Stimulated activated CD8-positive, alpha-beta memory T cell treated with anti-CD3 and anti-CD28 coated beads, Interleukin-4, amount 100 ng/mL, for 48 hours (primary cell): ENCODE data around the gene TCTN2.

Experiments
- DNase-seq: peaks from one replicate; pipeline ENCODE4 v3.0.0-alpha.2; 2020

The TCTN2 gene

GRCh38 chr12:123690191-123690840 lies 19.4 kb downstream of the TCTN2 start:
- DNase-seq = no peak

DNA sequence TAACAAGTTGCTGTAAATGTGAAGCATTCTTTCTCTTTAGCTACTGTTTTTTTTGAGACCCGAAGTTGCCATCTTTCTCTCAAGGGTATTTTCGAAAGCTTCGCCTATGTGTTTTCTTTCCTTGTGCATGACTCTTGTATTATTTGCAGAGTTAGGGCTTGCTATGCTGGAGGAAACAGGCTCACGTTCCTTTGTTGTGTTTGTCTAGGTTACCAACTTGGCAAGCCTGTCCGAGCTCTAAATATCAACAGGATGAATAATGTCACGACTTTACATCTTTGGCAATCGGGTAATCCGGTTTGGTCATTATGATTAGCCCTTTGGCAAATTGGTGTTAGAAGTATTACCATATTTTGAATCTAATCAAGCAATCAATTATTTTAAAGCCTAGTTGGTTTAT lies 25.3 kb downstream of the TCTN2 start:
- no peak for DNase-seq

DNA sequence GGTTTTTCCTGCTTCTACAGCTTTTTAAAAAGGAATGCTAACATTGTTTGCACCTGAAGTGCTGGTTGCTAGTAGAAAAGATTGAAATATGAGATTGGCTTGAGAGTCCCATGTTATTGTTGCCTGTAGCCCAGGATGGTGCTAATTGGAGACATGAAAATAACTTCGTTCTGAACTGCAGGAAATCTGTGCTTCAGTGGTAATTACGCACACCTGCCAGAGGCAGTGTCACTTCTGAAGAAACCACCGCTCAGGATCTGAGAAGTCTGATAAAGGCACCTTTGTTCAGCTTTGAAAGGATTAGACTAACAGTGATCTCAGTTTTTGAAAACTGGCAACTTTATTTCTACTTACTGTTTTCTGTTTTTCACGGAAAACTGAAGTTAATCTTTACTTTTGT lies 25.7 kb downstream of the TCTN2 start:
- DNase-seq = no peak

DNA sequence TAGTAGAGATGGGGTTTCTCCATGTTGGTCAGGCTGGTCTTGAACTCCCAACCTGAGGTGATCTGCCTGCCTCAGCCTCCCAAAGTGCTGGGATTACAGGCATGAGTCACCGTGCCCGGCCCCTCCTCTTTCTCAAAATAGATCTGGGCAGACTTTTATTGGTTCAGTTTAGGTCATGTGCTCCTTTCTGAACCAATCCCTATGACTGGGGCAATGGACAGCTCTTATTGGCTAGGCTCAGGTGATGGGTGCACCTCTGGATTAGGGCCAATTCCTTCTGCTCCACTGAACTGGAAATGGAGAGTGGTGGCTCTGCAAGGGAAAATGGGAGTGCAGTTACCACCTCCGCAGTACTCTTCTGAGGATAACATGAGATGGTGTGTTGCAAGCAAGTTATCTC lies 35.0 kb downstream of the TCTN2 start:
- no peak for DNase-seq

DNA sequence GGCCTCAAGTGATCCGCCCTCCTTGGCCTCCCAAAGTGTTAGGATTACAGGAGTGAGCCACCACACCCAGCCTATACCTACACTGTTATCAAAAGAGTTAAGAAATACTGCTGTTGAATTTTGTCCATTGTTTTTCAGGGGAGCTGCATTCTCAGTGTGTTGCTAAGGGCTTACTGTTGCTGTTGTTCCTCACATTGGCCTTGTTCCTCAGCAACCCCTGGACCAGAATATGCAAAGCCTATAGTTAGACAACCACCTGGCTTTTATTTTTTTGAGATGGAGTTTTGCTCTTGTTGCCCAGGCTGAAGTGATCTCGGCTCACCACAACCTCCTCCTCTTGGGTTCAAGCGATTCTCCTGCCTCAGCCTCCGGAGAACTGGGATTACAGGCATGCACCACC lies 36.6 kb downstream of the TCTN2 start:
- no peak for DNase-seq

DNA sequence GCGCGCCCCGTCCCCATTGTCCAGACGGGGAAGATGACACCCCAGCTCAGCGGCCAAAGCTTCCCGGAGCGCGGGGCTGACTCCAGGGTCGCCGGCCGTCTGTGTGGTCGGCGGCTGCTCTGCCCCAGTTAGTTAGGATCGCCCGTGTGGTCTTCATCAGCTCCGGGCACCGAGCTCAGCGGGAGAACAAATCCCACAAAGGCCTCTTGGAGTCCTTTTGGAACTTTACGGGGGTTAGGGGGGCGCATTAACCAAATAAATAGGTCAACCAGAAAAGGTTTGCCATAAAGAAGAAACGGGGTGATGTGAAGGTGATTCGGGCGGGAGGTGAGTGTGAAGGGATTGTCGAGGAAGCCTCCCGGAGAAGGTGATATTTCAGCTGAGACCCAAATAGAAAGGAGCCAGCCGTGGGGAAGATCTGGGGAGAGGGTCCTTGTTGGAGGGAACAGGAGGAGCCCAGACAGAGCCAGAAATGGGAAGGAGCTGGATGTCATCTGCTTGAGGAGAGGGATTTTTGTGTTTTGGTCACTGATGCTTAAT lies 41.9 kb downstream of the TCTN2 start:
- DNase-seq = no peak

DNA sequence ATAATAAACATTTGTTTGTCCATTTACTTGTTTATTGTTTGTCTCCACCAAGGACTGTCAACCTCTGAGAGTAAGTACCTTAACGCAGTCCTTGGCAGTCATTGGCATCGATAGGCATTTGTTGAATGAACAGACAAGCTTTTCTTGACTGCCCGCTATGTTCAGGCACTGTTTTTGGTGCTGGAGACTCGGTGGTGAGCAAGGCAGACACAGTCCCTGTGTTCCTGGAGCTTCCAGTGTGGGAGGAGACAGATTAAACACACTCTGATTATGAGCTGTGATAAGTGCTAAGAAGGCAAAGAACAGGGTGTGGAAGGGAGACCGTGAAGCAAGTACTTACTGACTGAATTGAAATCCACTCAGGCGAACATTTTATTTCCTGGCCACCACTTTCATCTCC lies 42.5 kb downstream of the TCTN2 start:
- DNase-seq = no peak

DNA sequence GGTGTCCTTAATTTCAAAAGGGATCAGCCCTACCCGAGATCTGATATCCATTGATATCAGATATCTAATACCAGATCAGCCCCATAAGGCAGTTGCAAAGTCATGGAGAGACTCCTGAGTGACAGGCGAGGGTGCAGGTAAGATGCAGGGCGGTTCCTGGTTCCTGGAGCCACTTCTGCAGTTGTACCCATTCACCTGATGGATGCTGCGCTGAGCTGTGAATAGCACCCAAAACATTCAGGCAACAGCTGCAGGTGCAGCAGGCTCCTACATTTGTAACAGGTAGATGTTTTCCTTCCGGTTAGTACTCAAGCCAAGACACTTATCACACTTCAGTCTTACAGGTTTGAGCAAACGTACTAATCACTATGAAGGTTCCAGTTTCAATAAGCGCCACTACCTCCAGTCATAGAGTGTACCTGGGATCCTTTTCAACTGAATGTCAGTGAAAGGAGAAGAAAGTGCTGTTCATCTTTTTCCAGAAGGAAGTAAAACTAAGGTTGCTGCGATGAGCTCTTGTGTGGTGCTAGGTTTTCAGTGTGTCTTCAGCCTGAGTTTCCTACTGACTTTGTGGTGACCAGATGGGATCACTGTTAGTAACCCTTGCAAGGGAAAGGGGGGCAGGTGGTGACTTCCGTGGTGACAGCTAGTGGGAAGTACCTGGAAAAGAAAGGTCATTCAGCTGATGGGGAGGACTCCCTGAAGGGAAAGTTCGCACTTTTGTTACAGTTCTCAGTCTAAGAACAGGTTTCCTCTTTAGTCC lies 43.1 kb downstream of the TCTN2 start:
- peak; percentile 71 for DNase-seq

GRCh38 chr12:123715195-123715594 lies 44.3 kb downstream of the TCTN2 start:
- DNase-seq = no peak

DNA sequence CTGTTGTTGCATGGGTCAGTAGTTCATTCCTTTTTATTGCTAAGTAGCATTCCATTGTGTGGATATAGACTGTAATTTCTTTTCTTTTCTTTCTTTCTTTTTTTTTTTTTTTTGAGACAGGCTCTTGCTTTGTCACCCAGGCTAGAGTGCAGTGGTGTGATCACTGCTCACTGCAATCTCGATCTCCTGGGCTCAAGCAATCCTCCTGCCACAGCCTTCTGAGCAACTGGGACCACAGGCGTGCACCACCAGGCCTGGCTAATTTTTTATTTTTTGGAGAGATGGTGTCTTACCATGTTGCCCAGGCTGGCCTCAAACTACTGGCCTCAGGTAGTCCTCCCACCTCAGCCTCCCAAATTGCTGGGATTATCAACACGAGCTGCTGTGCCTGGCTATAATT lies 46.4 kb downstream of the TCTN2 start:
- no peak for DNase-seq

DNA sequence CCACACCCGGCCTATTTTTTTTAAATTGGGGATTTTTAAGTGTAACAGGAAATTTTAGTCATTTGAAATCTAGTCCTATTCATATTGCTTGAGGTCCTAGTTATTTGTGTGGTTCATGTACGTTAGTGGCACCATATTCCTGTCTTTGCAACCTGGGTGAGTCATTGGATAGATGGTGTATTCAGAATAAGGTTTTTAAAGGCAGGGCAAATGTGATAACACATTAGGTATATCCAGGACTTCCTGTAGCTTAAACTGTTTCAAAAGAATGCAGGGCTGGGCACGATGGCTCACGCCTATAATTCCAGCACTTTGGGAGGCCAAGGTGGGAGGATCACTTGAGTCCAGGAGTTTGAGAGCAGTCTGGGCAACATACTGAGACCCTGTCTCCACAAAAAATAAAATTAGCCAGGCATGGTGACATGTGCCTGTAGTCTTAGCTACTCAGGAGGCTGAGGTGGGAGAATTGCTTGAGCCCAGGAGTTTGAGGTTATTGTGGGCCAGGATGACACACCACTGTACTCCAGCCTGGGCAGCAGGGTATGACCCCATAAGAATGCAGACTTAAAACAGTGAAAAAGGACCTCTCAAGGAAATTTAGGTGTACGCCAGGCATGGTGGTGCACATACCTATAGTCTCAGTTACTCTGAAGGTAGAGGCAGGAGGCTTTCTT lies 49.4 kb downstream of the TCTN2 start:
- DNase-seq = no peak

DNA sequence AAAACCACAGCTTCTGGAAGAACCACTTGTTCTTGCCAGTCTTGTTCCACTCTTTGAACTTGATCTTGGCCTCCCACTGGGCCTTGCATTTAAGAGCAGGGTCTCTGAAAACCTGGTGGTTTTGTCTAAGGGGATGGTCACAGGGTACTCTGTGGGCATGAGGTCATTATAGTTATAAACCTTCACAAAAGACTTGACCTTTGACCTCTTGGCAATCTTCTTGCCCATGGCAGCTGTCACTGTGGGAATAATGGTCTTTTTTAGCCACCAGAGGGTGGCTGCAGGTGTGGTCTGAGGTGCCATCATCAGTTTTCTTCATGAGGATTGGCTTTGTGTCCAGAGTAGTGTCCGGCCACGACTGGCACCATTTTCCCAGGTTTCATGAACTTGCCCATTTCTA lies 50.3 kb downstream of the TCTN2 start:
- DNase-seq = no peak

DNA sequence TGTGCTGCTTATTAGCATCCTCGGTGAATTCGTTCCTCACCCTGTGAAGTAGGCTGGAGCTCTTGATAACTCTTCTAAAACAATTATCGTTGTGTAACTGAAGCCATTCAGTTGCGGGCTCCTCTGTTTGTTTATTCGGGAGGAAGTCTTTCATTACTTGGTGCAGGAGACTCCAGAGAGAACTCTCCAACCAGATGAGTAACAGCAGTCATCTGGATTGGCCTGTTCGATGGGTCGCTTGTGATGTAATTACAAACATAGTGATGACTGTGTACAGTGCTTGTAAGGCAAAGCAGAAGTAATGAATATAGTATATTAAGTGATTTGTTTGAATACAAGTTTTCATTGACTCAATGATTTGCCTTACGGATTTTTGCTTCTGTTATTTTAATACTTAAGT lies 52.1 kb downstream of the TCTN2 start:
- DNase-seq = no peak

GRCh38 chr12:123723765-123724164 lies 52.9 kb downstream of the TCTN2 start:
- DNase-seq = no peak

- DNase-seq = no peak
Observed at GRCh38 chr12:123726244-123726643, 55.3 kb downstream of the TCTN2 start.

DNA sequence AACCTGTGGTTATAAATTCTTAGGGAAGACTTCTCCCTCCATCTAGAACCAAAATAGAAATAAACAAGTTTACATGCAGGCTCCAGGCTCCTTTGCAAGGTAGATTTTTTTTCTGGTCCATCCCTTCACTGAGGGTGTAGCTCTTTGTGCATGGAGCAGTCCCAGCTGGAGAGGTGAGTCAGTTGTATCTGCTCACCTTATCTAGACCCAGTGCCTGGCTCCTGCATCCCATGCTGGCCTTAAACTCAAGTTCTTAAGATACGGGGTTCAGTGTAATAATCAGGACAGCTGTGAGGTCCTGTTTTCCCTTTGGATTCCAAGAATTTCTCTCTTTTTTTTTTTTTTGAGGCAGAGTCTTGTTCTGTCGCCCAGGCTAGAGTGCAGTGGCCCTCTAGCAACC lies 56.0 kb downstream of the TCTN2 start:
- no peak for DNase-seq

GRCh38 chr12:123727878-123728277 lies 57.0 kb downstream of the TCTN2 start:
- no peak for DNase-seq

GRCh38 chr12:123731596-123731995 lies 60.7 kb downstream of the TCTN2 start:
- DNase-seq = no peak

DNA sequence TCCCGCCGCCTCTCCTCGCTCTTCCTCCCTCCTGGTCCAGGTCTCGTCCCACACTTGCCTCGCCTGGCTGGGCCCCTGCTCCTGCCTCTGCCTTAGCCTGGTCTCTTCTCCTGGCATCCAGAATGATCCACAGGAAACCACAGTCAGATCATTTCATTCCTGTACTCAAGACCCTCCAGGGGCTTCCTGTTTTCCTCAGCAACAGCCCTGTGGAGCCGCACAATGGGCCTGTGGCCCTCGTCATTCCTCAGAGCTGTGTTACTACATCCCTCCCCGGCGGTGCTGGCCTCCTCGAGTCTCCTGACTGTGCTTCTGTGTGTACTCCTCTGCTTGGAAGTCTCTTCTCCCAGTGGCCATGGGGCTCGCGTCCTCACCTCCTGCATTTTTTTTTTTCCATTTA lies 61.3 kb downstream of the TCTN2 start:
- no peak for DNase-seq

DNA sequence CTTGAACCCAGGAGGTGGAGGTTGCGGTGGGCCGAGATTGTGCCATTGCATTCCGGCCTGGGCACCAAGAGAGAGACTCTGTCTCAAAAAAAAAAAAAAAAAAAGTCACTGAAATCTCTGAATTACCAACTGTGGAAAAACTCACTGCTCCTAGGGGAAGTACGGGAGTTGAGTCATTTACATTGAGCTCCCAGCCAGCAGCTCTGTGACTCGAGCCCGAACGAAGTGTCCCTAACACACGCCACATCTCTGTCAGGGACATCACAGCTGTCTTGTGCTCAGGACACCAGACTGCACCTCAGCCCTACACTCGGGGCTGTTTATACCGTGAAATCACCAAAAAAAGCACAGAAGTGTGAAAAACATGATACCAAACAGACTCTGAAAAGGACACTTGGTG lies 62.3 kb downstream of the TCTN2 start:
- DNase-seq = no peak

- DNase-seq = no peak
Observed at GRCh38 chr12:123734268-123734667, 63.4 kb downstream of the TCTN2 start.

DNA sequence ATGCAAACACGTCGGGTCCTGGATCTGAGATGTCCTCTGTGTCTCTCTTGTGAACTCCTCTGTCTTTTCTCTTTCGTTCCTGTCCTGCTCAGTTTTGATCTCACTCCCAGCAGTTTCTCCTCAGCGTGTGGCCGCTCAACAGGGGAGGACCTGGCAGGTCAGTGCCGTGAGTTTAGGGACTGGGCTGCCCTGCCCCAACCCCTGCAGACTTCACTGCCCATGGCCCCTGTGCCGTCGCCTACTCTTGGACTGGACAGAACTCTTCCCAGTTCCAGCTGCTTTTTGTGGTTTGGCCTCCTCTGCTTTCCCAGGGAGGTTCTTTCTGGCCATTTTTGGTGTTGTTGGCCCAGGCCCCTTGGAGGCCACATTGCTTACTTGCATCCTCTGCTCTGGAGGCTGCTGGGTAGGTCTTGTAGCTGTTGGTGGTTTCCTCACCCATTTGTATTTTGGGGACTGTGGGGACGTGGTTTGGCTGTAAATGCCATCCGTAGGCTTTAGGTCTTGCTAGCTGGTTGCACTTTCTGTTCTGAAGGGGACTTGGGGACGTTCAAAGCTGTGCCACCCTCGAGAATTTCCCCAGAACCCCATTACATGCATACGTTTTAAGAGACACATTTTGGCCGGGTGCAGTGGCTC lies 71.1 kb downstream of the TCTN2 start:
- no peak for DNase-seq

DNA sequence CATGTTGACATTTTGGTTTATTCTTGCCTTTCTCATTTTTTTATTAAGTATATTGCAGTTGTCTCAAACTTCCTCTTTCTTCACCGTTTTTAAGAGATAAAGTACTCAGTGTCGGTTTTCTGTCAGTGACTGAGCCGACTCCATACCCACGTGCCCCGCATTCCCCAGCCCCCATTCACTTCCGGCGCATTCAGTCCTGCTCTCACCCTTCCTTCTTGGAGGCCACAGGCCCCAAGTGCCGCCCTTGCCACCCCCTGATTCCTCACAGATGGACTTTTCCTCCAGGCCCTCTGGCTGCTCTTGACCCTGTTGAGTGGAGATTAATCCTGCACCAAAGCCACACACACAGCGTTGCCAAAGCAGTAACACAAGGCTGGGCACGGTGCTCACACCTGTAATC lies 72.1 kb downstream of the TCTN2 start:
- DNase-seq = no peak

GRCh38 chr12:123744836-123745235 lies 73.9 kb downstream of the TCTN2 start:
- DNase-seq = no peak
